Esophagus mucosa (tissue), 1 donor: ENCODE measurements around the gene SLC7A1. TPM values are rescaled to one million over a fixed set of nuclear protein-coding genes. Genes with fewer than 3 reads are reported as not detected.
"Not testable (repeated sequence)": the region's sequence is repeated elsewhere in the genome, so short reads cannot be mapped to it uniquely, and the experiment has no call there.

Experiments
- ATAC-seq: fragments of 200-7000 bp; cut with Tn5 transposase; one replicate; pipeline ENCODE4 v1.9.1; 2020
- total RNA-seq: library from RNA; stranded (reverse); gene quantifications from one replicate; pipeline ENCODE4 v1.2.4, GENCODE V29; 2023
- donor health status: DM: yes; HTN: yes; CAD: no.

SLC7A1 gene
- 181 TPM for total RNA-seq

- ATAC-seq = peak; percentile 91
These were observed at the start of gene SLC7A1 for GRCh38 chr13:29595380-29596063. Gene SLC7A1 (minus strand): TSS chr13:29595688. CDS start chr13:29536188, 59,500 bp downstream.

GRCh38 chr13:29640665-29641064, 45.2 kb upstream of the SLC7A1 start:
- no peak for ATAC-seq

DNA sequence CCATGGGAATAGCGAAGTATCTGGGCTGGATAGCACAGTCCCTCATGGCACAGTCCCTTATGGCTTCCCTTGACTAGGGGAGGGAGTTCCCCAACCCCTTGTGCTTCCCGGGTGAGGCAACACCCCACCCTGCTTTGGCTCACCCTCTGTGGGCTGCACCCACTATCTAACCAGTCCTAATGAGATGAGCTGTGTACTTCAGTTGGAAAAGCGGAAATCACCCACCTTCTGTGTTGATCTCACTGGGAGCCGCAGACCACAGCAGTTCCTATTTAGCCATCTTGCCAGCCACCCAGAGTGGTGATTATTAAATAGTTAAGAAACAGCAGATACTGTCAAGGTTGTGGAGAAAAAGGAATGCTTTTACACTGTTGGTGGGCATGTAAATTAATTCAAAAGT, 41.3 kb upstream of the SLC7A1 start:
- ATAC-seq = not testable (repeated sequence)

DNA sequence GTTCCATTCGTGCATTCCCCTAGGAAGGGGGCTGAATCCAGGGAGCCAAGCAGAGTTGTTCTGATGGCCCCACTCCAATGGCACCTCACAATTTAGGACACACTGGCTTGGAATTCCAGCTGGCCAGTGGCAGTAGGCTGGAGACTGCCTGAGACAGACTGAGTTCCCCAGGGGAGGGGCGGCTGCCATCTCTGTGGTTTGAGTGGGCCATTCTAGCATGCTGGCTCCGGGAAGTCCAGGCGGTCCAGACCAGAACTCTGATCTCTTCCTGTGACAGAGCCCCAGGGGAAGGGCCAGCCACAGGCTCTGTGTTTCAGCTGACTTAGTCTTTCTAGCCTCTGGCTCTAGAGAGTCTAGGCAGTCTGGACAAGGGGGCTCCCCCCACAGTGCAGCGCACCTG, 29.5 kb upstream of the SLC7A1 start:
- no peak for ATAC-seq

GRCh38 chr13:29621841-29622240, 26.4 kb upstream of the SLC7A1 start:
- no peak for ATAC-seq

GRCh38 chr13:29621051-29621800, 25.7 kb upstream of the SLC7A1 start:
- no peak for ATAC-seq

DNA sequence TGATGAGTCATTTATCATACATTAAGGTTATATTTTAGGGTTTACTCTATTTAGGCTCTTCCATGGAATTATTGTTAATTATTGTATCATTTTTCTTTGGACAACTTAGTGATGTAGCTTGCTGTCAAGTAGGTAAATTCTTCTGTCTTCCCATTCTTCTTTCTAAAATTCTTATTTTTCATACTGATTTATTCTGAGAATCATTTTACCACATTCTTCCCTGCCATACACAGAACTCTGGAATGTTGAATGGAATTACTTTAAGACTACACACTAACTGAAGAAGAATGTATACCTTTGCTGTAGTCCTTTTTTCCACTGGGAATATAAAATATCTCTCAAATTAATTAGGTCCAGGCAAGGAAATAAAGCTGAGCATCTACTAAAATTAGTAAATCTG, 24.5 kb upstream of the SLC7A1 start:
- no peak for ATAC-seq

- ATAC-seq = no peak
These were observed 17.6 kb upstream of the SLC7A1 start for GRCh38 chr13:29613101-29613500.

- ATAC-seq = no peak
These were observed 12.0 kb upstream of the SLC7A1 start for GRCh38 chr13:29607465-29607864.

- ATAC-seq = no peak
These were observed 10.5 kb upstream of the SLC7A1 start for GRCh38 chr13:29605860-29606526.

DNA sequence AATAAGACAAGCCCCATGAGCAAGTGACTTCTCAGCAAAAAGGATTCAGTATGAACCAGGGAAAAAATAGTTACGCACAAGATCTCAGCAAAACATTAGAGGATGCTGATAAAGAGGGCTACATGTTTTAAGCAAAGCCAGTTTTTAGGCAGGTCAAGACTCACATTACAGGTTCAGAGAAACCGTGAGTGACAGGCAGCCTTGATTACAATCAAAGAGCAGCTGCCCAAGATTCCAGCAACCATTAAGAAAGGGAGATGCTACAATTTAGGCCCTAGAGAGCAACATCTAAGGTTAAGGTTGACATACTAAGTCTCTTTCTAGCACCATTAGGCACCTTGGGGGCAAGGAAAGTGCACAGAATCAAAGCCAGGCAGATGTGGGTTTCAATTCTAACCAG, 2.8 kb upstream of the SLC7A1 start:
- ATAC-seq = no peak

DNA sequence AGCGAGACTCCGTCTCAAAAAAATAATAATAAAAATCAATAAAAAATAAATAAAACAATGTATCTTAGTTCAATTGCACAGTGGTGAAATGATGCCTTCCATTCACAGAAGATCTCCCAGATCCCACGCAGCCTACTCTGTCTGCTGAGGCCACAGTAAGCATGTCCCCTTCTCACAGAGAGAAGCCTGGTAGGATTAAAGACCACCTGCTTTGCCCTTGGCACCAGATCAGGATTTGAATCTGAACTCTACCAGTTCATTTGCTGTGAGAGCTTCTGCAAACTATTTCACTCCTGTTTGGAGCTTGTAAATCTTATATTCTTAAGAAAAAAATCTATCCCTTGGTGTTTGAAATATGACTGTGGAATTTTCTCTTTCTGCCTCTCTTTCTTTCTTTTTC, 2.2 kb upstream of the SLC7A1 start:
- ATAC-seq = no peak

DNA sequence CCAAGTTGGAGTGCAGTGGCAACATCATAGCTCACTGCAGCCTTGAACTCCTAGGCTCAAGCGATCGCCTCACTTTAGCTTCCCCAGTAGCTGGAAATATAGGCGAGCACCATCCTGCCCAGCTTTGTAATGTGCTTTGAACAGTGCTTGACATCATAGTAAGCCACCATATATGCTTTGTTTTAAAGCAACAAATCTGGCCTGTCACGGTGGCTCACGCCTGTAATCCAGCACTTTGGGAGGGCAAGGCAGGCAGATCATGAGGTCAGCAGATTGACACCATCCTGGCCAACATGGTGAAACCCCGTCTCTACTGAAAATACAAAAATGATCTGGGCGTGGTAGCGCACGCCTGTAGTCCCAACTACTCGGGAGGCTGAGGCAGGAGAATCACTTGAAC, 1.8 kb upstream of the SLC7A1 start:
- ATAC-seq = no peak

- ATAC-seq = no peak
These were observed 553 bp upstream of the SLC7A1 start for GRCh38 chr13:29596064-29596418.

DNA sequence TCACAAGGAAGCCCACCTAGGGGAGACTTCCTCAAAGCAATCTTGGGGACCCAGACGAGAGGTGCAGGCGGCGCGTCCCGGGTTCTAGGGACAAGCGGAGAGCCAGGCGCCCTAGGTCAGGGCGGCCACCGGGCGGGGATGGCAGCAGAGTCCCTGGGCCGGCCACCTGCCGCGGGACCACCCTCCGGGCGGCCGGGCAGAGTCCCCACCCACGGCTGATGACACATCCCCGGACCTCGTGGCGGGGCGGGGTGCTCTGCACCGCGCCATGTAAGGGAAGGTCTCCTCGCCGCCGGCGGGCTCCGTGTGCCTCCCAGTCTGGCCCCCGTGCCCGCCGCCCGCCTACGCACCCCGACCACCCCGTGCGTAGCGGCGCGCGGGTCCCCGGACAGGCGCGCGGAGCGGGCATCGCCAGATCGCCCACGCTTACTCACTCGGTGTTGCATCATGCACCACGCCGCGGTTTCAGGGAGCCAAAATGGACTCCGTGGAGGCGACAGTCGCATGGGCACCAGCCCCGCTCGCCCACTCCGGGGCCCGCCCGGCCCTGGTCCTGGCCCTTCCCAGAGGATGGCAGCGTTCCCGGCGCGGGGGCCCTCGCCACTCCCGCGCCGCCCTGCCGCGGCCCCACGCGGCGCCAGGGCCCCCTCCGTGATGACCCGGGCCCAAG, 643 bp downstream of the SLC7A1 start:
- ATAC-seq = peak; percentile 65

DNA sequence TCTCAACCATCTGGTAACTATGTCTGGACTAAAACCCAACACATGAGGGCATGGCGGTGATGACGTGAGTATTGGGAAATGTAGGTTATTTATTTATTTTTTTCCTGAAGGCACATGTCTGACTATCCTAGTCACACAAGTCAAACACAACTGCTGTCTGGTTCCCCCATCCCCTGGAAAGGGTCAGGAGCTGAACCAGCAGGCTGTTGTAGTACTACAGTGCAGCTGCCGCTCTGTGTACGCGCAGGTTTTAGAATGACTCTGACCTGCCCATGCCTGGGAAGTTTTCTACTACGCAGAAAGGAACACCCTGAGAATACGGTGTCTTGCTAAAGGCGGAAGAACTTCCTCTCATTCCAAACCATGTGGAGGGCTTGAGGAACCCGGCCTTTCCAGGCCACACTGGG, 1.2 kb downstream of the SLC7A1 start:
- ATAC-seq = peak; percentile 40

DNA sequence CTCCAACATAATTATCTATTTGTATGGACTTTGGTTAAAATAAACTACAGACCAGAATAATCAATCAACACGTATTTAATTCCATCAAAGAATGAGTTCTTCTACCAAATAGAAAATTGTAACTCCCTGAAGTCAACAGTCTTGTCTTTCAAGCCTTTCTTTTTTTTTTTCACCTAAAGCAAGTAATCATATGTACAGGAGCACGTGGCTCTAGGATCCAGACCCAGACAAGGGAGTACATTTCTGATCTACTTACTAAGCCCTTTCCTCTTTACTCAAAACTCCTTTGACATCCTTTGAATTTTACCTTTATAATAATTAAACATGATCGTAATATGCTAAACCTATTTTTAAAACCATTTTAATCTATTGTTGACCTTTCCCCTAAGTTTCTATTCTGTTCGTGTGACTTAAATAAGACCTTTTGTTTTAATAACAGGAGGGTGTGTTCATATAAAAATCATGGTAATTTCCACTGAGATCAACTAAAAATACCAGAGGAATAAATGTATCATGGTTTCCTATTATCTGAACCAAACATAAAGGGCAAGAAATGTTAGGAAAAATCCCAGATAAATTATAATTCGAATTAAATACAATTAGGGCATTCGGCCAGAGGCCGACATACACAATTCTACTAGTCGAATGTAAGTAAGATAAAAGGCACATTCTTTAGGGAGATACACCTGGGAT, 1.7 kb downstream of the SLC7A1 start:
- no peak for ATAC-seq

- no peak for ATAC-seq
These were observed 4.2 kb downstream of the SLC7A1 start for GRCh38 chr13:29591310-29591709.

DNA sequence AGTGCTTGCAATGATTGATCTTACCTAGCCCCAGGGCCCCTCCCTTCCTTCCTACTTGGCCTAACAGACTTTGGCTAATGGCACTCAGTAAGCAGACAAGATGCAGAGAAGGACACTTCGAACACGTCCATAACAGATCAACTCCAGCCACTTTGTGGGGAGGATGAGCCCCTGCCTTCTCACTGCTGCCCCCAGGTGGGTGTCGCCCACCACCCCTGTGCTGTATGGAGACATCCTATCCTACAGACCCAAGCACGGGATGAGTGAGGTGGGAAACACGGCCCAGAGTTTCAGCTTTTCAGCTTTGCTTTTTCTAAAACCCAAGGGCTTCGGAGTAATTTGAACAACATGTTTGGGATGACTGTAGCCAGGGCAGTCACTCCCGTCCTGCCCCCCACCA, 5.5 kb downstream of the SLC7A1 start:
- ATAC-seq = no peak

GRCh38 chr13:29589234-29589633, 6.3 kb downstream of the SLC7A1 start:
- no peak for ATAC-seq

GRCh38 chr13:29587645-29588044, 7.8 kb downstream of the SLC7A1 start:
- peak; percentile 68 for ATAC-seq

DNA sequence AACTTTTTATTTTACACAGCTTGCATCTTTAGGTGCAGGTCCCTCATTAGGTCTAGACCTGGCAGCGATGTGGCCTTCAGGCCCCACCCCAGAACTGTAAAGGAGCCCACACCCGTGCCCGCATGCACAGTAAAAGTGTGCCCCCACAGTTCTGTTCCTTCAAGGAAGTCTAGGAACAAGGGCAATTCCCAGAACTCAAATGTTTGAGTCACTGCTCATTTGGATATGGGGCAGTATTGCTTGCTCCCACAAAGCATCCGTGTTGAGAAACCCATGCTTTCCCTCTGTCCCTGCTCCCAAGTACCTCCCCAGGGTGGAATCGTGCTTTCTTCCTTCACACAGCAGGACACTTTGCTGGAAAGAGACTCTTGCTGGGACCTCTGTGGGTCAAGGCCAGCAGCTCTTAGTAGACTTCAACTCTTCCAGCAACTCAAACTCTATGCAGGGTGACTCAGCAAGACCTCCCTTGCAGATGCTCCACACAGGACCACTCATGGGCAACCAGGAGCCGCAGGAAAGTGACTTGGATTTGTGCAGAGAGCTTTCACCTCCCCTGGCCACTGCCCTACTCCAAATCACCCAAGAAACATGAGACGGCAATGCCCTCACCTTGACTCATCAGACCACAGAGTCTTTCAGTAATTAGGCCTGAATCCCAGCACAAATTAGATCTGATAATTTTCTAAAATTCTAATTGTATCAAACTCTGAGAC, 12.3 kb downstream of the SLC7A1 start:
- peak; percentile 17 for ATAC-seq
